PC-3 (cell line): ENCODE results near the gene UBAC2.

ENCODE experiments used
- EZH2 ChIP-seq: fragments of 300-600 bp; sonication (generic); IDR thresholded peaks from one replicate; pipeline ENCODE4 v1.6.1; 2017; ENCODE audit warnings: antibody characterized with exemption, mild to moderate bottlenecking, low read length; ENCODE audit not compliant: unreplicated experiment
- EZH2phosphoT487 ChIP-seq: fragments of 300-600 bp; sonication (generic); IDR thresholded peaks from 2 replicates; pipeline ENCODE4 v1.6.1; 2018; ENCODE audit warnings: mild to moderate bottlenecking, antibody characterized with exemption, low read length, borderline replicate concordance
- TF ChIP-seq, protein P1 (sequence below): fragments of 300-600 bp; sonication (generic); conservative IDR thresholded peaks from 2 replicates; pipeline ENCODE4 v1.5.1; 2017; ENCODE audit warnings: antibody characterized with exemption, low read depth, mild to moderate bottlenecking, low read length

DNA sequence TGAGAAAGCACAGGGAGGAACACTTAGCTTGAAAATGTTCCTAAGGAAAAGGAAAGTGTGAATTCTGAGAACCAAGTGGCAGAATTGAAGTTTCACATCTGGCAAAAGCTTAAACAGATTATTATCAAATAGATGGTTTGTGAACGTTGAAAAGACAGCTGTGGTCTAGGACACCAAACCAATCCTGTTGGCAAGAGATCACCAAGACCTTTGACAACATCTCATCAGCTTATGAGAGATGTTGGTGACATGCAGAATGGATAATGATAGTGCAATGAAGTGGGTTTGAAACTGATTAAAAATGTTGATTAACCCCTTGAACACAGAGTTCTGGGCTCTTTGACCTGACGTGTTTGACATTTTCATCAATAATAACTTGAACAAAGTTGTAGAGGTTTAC lies 181.1 kb downstream of the UBAC2 start:
- TF ChIP-seq, protein P1, sequence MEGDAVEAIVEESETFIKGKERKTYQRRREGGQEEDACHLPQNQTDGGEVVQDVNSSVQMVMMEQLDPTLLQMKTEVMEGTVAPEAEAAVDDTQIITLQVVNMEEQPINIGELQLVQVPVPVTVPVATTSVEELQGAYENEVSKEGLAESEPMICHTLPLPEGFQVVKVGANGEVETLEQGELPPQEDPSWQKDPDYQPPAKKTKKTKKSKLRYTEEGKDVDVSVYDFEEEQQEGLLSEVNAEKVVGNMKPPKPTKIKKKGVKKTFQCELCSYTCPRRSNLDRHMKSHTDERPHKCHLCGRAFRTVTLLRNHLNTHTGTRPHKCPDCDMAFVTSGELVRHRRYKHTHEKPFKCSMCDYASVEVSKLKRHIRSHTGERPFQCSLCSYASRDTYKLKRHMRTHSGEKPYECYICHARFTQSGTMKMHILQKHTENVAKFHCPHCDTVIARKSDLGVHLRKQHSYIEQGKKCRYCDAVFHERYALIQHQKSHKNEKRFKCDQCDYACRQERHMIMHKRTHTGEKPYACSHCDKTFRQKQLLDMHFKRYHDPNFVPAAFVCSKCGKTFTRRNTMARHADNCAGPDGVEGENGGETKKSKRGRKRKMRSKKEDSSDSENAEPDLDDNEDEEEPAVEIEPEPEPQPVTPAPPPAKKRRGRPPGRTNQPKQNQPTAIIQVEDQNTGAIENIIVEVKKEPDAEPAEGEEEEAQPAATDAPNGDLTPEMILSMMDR: no peak
- TF ChIP-seq EZH2 (no peak), EZH2phosphoT487 (no peak)
